GM20000 (cell line): Measurements from ENCODE around the gene RPS6KA2.

Experiments
- DNase-seq: peaks from one replicate; pipeline ENCODE4 v3.0.0; 2012; ENCODE audit warnings: low spot score
- TF ChIP-seq, protein P1 (sequence below): IDR thresholded peaks from 2 replicates; pipeline ENCODE4 v1.5.1; 2012; ENCODE audit warnings: mild to moderate bottlenecking, control low read depth; ENCODE audit errors: extremely low read depth, missing control alignments

Gene RPS6KA2

DNA sequence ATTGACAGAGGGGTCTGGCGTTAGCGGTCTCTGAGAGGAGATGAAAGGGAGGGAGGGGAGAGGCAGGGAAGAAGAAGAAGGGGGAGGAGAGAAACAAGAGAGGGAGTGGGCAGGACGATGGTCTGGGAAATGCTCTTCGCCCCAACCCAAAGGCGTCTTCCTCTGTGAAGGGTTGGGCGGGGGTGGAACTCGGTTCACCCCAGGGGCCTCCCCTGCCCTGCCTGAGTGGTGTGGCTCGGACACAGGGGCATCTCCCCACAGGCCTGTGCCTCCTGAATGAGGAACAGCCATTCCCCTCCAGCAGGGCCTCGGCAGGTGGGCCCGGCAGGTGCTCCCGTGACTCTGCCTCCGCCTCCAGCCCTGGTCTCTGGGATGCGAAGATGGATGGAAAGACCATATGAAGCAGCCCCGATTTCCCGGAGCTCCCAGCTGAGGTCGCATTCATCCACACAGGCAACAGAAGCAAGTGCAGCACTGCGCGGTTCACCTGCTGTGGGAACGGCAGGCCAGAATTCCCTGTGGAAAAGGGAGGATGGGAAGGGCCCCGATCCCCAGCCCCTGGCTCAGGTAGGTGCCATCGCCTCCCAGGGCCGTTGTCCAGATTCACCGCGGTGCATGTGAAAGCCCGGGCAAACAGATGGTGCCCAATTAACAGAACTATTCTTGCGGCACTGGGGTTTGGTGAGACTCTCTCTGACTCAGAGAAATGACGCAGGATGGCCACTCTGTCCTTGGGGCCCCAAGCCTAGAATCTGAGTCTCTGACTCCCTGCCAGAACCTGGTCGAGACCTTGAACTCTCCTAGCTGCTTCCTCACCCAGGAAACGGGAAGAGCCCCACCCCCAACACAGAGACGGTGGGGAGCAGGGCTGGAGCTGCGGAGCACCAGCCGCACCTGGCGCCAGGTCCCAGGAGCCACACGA is 29.4 kb upstream of the RPS6KA2 start:
- no peak for DNase-seq
- TF ChIP-seq, protein P1, sequence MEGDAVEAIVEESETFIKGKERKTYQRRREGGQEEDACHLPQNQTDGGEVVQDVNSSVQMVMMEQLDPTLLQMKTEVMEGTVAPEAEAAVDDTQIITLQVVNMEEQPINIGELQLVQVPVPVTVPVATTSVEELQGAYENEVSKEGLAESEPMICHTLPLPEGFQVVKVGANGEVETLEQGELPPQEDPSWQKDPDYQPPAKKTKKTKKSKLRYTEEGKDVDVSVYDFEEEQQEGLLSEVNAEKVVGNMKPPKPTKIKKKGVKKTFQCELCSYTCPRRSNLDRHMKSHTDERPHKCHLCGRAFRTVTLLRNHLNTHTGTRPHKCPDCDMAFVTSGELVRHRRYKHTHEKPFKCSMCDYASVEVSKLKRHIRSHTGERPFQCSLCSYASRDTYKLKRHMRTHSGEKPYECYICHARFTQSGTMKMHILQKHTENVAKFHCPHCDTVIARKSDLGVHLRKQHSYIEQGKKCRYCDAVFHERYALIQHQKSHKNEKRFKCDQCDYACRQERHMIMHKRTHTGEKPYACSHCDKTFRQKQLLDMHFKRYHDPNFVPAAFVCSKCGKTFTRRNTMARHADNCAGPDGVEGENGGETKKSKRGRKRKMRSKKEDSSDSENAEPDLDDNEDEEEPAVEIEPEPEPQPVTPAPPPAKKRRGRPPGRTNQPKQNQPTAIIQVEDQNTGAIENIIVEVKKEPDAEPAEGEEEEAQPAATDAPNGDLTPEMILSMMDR: no peak

DNA sequence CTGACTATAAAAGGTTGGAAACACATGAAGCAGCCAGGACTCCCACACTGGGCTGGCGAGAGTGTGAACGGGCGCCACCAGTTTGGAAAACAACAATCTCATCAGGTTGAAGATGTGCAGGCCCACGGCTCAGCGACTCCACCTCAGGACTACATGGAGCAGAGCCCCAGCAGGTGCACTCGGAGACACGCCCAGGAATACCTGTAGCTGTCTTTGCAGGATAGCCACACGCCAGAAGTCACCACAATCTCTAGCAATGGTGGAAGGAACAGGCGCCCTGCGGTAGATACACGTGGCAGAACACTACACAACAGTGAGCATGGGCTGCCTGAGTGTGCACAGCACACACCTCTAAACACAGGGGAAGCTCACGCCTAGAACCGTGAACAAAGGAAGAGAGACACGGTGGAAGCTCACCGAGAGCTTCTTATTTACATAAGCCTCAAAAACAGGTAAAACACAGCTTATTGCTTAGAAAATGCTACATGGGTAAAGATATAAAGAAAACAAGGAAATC is 28.7 kb upstream of the RPS6KA2 start:
- TF ChIP-seq, protein P1: no peak
- DNase-seq: no peak

DNA sequence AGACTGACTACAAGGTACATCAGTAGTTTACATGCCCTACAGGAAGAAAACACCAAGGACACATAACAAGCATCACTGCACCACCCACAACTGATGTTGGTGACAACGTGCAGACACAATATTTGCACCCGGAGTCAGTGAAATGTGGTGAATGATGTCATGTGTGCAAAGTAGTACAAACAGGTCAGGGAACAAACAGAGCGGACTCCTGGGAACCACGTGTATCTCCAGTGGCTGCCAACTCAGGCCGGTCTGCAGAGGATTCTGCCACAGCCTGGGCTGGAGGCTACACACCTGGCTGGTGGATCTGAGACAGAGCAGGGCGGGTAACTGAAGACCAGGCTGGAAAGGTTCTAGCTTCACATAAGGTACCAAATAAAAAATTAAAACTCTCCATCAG is 28.2 kb upstream of the RPS6KA2 start:
- DNase-seq: no peak
- TF ChIP-seq, protein P1: no peak

GRCh38 chr6:166654573-166654972 is 27.5 kb upstream of the RPS6KA2 start:
- no peak for DNase-seq
- TF ChIP-seq, protein P1: no peak

DNA sequence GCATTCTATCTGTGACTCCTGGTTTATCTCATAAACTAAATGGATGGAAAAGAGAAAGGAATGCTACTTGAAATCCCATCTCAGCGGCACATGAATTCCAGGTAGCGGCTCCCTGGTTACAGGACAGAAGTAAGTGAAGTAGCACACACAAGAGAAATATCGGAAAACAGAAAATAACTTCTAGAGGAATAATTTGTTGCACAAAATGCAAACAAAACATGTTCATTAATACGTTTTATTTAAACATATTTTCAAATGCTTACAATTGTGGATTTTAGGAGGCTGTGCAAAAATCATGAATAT is 26.5 kb upstream of the RPS6KA2 start:
- DNase-seq: no peak
- TF ChIP-seq, protein P1: no peak

- DNase-seq: no peak
- TF ChIP-seq, protein P1: no peak
Measured at GRCh38 chr6:166650824-166651807, 24.1 kb upstream of the RPS6KA2 start.
